LNCaP clone FGC (cell line): ENCODE results near the gene CPED1.
"Not testable (repeated sequence)": the region's sequence is repeated elsewhere in the genome, so short reads cannot be mapped to it uniquely, and the experiment has no call there.

Source experiments
- DNase-seq: peaks from one replicate; pipeline ENCODE4 v3.0.0-alpha.2; 2011; ENCODE audit warnings: low read depth
- H3K4me3 ChIP-seq: 2 replicates; pipeline ENCODE4 v1.5.1; 2011; ENCODE audit warnings: mild to moderate bottlenecking, low read depth, low read length, control low read depth
- TF ChIP-seq, protein P1 (sequence below): IDR thresholded peaks from 2 replicates; pipeline ENCODE4 v1.5.1; 2012; ENCODE audit warnings: mild to moderate bottlenecking; ENCODE audit not compliant: control insufficient read depth, insufficient read depth; ENCODE audit errors: extremely low read depth

CPED1 gene

DNA sequence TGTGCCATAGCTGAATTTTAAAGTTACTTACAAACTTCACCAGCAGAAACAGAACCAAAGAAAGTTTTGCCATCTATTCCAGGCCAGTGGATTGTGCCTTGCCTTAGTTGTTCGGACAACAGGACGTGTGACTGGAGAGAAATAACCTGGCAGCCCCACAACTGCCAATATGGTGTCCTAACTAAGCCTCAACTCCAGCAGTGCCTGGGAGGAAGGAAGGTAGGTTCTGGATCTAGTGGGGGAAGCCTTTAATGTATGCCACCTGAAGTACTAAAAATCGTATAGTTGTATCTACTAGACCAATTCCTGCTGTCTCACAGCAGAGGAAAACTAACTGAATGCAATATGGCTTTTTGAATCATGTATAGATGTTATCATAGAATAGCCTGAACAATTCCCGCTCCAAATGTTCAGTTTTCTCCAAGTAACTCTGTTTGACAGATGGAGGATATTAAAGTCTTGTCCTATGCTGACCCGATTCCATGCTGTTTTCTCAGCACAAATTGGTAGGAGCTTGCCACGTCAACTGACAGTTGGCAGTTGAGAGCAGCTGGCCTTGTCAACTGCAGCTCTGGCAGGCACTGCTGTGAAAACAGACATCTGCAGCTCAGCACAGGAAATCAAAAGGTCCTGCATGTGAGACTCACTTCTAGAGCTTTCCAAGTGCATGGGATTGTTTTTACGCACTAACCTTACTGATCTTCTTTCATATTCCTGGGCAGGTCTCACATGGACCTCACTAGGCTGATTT is 255.8 kb downstream of the CPED1 start:
- no peak overlapping the region for H3K4me3 ChIP-seq
- DNase-seq, result no peak
- TF ChIP-seq, protein P1, sequence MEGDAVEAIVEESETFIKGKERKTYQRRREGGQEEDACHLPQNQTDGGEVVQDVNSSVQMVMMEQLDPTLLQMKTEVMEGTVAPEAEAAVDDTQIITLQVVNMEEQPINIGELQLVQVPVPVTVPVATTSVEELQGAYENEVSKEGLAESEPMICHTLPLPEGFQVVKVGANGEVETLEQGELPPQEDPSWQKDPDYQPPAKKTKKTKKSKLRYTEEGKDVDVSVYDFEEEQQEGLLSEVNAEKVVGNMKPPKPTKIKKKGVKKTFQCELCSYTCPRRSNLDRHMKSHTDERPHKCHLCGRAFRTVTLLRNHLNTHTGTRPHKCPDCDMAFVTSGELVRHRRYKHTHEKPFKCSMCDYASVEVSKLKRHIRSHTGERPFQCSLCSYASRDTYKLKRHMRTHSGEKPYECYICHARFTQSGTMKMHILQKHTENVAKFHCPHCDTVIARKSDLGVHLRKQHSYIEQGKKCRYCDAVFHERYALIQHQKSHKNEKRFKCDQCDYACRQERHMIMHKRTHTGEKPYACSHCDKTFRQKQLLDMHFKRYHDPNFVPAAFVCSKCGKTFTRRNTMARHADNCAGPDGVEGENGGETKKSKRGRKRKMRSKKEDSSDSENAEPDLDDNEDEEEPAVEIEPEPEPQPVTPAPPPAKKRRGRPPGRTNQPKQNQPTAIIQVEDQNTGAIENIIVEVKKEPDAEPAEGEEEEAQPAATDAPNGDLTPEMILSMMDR, result no peak

DNA sequence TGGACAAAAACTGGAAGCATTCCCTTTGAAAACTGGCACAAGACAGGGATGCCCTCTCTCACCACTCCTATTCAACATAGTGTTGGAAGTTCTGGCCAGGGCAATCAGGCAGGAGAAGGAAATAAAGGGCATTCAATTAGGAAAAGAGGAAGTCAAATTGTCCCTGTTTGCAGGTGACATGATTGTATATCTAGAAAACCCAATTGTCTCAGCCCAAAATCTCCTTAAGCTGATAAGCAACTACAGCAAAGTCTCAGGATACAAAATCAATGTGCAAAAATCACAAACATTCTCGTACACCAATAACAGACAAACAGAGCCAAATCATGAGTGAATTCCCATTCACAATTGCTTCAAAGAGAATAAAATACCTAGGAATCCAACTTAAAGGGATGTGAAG is 262.9 kb downstream of the CPED1 start:
- DNase-seq, H3K4me3 ChIP-seq: not testable (repeated sequence)

- DNase-seq, H3K4me3 ChIP-seq: not testable (repeated sequence)
Observed at GRCh38 chr7:121252523-121253235, 264.2 kb downstream of the CPED1 start.

GRCh38 chr7:121259826-121260225 is 271.3 kb downstream of the CPED1 start:
- TF ChIP-seq, protein P1, result no peak

DNA sequence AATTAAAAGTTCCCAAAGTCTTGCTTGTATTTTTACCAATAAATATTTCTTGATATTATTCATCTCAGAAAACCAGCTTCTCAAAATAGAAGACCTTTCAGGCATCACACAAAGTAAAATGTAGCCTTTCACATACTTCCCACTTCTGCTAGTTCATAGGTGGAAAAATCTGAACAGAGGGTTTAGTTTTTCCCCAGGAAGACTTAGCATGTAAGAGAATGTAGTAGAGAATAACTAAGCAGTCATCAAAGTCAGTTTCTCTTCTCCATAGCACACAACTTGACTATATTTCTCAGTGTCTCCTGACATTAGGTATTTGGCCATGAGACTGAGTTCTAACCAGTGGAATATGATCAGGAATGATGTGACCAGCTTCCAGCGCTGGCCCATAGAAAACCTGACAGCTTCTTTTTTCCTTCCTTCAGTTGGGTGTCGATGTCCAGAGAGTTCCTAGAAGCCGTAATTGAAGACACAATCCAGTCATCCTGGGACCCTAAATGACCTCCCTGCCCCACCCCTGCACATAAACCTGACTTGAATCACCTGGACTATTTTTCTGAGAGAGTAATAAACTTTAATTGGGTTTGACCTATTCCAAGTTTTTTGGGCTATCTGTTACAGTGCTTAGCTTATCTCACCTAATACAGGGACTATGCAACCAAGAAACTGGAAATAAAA is 272.8 kb downstream of the CPED1 start:
- H3K4me3 ChIP-seq, result no peak overlapping the region
- no peak for DNase-seq
- TF ChIP-seq, protein P1, result no peak

More at GRCh38 chr7:121259826-121260225, 271.3 kb downstream of the CPED1 start:
- DNase-seq, result no peak
- no peak overlapping the region for H3K4me3 ChIP-seq

- H3K4me3 ChIP-seq, result no peak overlapping the region
- DNase-seq, result no peak
- TF ChIP-seq, protein P1, result no peak
Observed at GRCh38 chr7:121262221-121262620, 273.7 kb downstream of the CPED1 start.

- no peak for DNase-seq
- H3K4me3 ChIP-seq, result no peak overlapping the region
- TF ChIP-seq, protein P1, result no peak
Observed at GRCh38 chr7:121262969-121263368, 274.5 kb downstream of the CPED1 start.
